ENCODE data around the gene LYSMD4.

DNA sequence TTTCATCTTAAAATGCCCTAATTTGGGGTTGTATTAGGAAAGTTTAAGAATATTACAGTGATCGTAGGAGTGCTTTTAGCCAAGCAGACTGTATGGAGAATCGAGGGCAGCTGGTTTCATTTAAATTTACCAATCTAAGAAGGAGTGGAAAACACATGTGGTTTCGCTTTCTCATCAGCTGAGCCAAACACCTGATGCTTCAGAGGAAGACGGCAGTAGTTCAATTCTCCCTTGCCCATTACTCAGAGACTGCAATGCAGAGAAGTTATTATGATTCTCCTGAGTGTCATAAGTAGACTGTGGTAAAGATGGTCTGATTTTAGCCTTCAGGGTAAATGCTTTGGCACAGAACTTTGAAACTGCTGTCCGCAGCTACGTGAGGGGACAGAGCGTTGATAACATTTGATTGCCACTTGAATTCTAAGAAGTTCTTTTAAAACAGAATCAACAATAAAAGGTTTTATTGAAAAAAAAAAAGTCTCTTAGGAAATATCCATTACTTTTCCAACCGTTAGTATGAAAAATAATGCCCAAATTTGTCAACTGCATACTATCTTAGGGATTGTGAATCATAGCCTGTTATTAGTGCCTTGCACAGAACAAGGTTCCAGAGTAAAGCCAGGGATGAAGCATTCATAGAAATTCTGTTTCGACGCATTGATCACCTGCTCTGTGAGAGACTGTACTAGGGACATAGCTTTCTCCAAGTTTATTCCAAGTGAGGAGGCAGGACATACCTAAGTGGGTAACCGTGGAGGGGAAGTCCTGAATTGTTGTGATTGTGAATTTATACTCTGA, 25.6 kb downstream of the LYSMD4 start:
- TF ChIP-seq, protein P1, sequence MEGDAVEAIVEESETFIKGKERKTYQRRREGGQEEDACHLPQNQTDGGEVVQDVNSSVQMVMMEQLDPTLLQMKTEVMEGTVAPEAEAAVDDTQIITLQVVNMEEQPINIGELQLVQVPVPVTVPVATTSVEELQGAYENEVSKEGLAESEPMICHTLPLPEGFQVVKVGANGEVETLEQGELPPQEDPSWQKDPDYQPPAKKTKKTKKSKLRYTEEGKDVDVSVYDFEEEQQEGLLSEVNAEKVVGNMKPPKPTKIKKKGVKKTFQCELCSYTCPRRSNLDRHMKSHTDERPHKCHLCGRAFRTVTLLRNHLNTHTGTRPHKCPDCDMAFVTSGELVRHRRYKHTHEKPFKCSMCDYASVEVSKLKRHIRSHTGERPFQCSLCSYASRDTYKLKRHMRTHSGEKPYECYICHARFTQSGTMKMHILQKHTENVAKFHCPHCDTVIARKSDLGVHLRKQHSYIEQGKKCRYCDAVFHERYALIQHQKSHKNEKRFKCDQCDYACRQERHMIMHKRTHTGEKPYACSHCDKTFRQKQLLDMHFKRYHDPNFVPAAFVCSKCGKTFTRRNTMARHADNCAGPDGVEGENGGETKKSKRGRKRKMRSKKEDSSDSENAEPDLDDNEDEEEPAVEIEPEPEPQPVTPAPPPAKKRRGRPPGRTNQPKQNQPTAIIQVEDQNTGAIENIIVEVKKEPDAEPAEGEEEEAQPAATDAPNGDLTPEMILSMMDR (IDR thresholded peaks at IDR 0.05) = no peak
- TF ChIP-seq POLR2A (IDR thresholded peaks at IDR 0.05) = no peak

All from breast epithelium (tissue), 3 donors.